IMR-90 (cell line): Measurements from ENCODE around the gene MYCBPAP. TPM values are rescaled to one million over a fixed set of nuclear protein-coding genes. Genes with fewer than 3 reads are reported as not detected.

Experiments
- ATAC-seq: fragments of 200-7000 bp; cut with Tn5 transposase; 2 replicates; pipeline ENCODE4 v1.9.1; 2020; ENCODE audit warnings: low read depth, mild to moderate bottlenecking, moderate library complexity
- BruUV-seq: library from RNA; stranded (reverse); fragments of 400-500 nt; replicated peaks from 2 replicates; lab custom pipeline; 2021; lab: Mats Ljungman, UMichigan
- CTCF ChIA-PET: fragments of 300-600 bp; formaldehyde crosslinking; extraction: SDS; loops from one replicate; lab custom pipeline; 2021; ENCODE audit warnings: antibody characterized with exemption; lab: Yijun Ruan, JAX
- POLR2A ChIA-PET: fragments of 300-600 bp; sonication (Branson Sonifier 250); formaldehyde crosslinking; loops from one replicate; lab custom pipeline; 2022; ENCODE audit warnings: antibody characterized with exemption; ENCODE audit not compliant: unreplicated experiment; lab: Charles Lee
- DNase-seq: peaks from one replicate; pipeline ENCODE4 v3.0.0; 2013
- H2AFZ ChIP-seq: replicated peaks from 2 replicates; pipeline ENCODE3; 2013; ENCODE audit warnings: low read length, mild to moderate bottlenecking; ENCODE audit not compliant: poor library complexity
- H2AK5ac ChIP-seq: 2 replicates; pipeline ENCODE4 v1.6.1; 2013; ENCODE audit warnings: low read depth, low read length, inconsistent platforms
- H2AK9ac ChIP-seq: replicated peaks from 2 replicates; pipeline ENCODE3; 2013; ENCODE audit warnings: mild to moderate bottlenecking, low read depth, low read length, moderate library complexity; ENCODE audit not compliant: poor library complexity
- H2BK120ac ChIP-seq: 2 replicates; pipeline ENCODE4 v1.6.1; 2013; ENCODE audit warnings: low read depth, low read length, inconsistent platforms
- H2BK15ac ChIP-seq: 3 replicates; pipeline ENCODE4 v1.6.1; 2013; ENCODE audit warnings: low read depth, low read length, inconsistent platforms
- H2BK20ac ChIP-seq: 2 replicates; pipeline ENCODE4 v1.6.1; 2013; ENCODE audit warnings: low read depth, mild to moderate bottlenecking, inconsistent platforms, low read length, moderate library complexity
- H2BK5ac ChIP-seq: 2 replicates; pipeline ENCODE4 v1.6.1; 2013; ENCODE audit warnings: mild to moderate bottlenecking, low read depth, low read length, inconsistent platforms; ENCODE audit not compliant: poor library complexity, severe bottlenecking
- H3K14ac ChIP-seq: replicated peaks from 2 replicates; pipeline ENCODE4 v1.6.1; 2013; ENCODE audit warnings: low read depth, low read length, inconsistent platforms
- H3K18ac ChIP-seq: 2 replicates; pipeline ENCODE4 v1.6.1; 2013; ENCODE audit warnings: low read depth, low read length, control low read depth
- H3K23ac ChIP-seq: 2 replicates; pipeline ENCODE4 v1.6.1; 2013; ENCODE audit warnings: low read depth, low read length, inconsistent platforms
- H3K27ac ChIP-seq: 2 replicates; pipeline ENCODE4 v1.5.1; 2013; ENCODE audit warnings: mild to moderate bottlenecking, control low read depth, low read length; ENCODE audit not compliant: insufficient read depth
- H3K27me3 ChIP-seq: 2 replicates; pipeline ENCODE4 v1.6.1; 2013; ENCODE audit warnings: low read length; ENCODE audit not compliant: control insufficient read depth, insufficient read depth
- H3K36me3 ChIP-seq: 2 replicates; pipeline ENCODE4 v1.6.1; 2013; ENCODE audit warnings: low read length, mixed read lengths; ENCODE audit not compliant: control insufficient read depth, insufficient read depth
- H3K4ac ChIP-seq: 2 replicates; pipeline ENCODE4 v1.6.1; 2013; ENCODE audit warnings: low read depth, low read length, inconsistent platforms
- H3K4me1 ChIP-seq: 2 replicates; pipeline ENCODE4 v1.6.1; 2013; ENCODE audit warnings: low read length, mixed read lengths; ENCODE audit not compliant: control insufficient read depth, insufficient read depth
- H3K4me2 ChIP-seq: 2 replicates; pipeline ENCODE4 v1.6.1; 2013; ENCODE audit warnings: low read depth, mild to moderate bottlenecking, control low read depth, low read length, moderate library complexity
- H3K4me3 ChIP-seq: 2 replicates; pipeline ENCODE4 v1.5.1; 2013; ENCODE audit warnings: low read depth, mild to moderate bottlenecking, control low read depth, low read length, moderate library complexity; ENCODE audit not compliant: insufficient read depth
- H3K56ac ChIP-seq: 2 replicates; pipeline ENCODE4 v1.6.1; 2013; ENCODE audit warnings: low read length, inconsistent platforms; ENCODE audit not compliant: insufficient read depth; ENCODE audit errors: extremely low read depth
- H3K79me1 ChIP-seq, 2 experiments: 2 replicates each; pipeline ENCODE4 v1.6.1; 2013; ENCODE audit warnings: low read length in 2 of 2, inconsistent platforms in 1 of 2, low read depth in 1 of 2
- H3K9ac ChIP-seq: 2 replicates; pipeline ENCODE4 v1.6.1; 2013; ENCODE audit warnings: low read depth, low read length, control low read depth
- H3K9me1 ChIP-seq: 2 replicates; pipeline ENCODE4 v1.6.1; 2013; ENCODE audit warnings: low read length, inconsistent platforms; ENCODE audit not compliant: insufficient read depth
- H3K9me3 ChIP-seq: 2 replicates; pipeline ENCODE4 v1.6.1; 2013; ENCODE audit warnings: low read length; ENCODE audit not compliant: control insufficient read depth, insufficient read depth
- H4K20me1 ChIP-seq: 2 replicates; pipeline ENCODE4 v1.6.1; 2013; ENCODE audit warnings: low read length, inconsistent platforms; ENCODE audit not compliant: insufficient read depth
- H4K5ac ChIP-seq: 2 replicates; pipeline ENCODE4 v1.6.1; 2013; ENCODE audit warnings: mild to moderate bottlenecking, low read depth, low read length, control low read depth
- H4K8ac ChIP-seq, 2 experiments: 2 replicates each; pipeline ENCODE4 v1.6.1; 2013; ENCODE audit warnings: low read depth in 2 of 2, low read length in 2 of 2, control low read depth in 1 of 2, inconsistent platforms in 1 of 2
- H4K91ac ChIP-seq: 2 replicates; pipeline ENCODE4 v1.6.1; 2013; ENCODE audit warnings: low read depth, low read length, inconsistent platforms; ENCODE audit not compliant: insufficient read depth
- BHLHE40 ChIP-seq: fragments of 150-350 bp; IDR thresholded peaks from 2 replicates; pipeline ENCODE4 v1.6.1; 2016; ENCODE audit warnings: mild to moderate bottlenecking, low read depth, low read length
- CEBPB ChIP-seq: IDR thresholded peaks from 2 replicates; pipeline ENCODE4 v1.6.1; 2012; ENCODE audit warnings: low read depth, low read length, improper control_type of control experiment
- CHD1 ChIP-seq: IDR thresholded peaks from 2 replicates; pipeline ENCODE4 v1.6.1; 2012; ENCODE audit warnings: low read depth, low read length, improper control_type of control experiment
- FOS ChIP-seq: fragments of 150-350 bp; IDR thresholded peaks from 2 replicates; pipeline ENCODE4 v1.6.1; 2016; ENCODE audit warnings: low read depth, low read length
- MAFK ChIP-seq: IDR thresholded peaks from 2 replicates; pipeline ENCODE4 v1.6.1; 2012; ENCODE audit warnings: low read depth, low read length, improper control_type of control experiment
- MAZ ChIP-seq: IDR thresholded peaks from 2 replicates; pipeline ENCODE4 v1.6.1; 2012; ENCODE audit warnings: low read depth, mild to moderate bottlenecking, low read length, improper control_type of control experiment, moderate library complexity, borderline replicate concordance
- MXI1 ChIP-seq: IDR thresholded peaks from 2 replicates; pipeline ENCODE4 v1.6.1; 2012; ENCODE audit warnings: low read depth, mild to moderate bottlenecking, low read length, moderate library complexity, borderline replicate concordance
- NFE2L2 ChIP-seq: fragments of 150-350 bp; IDR thresholded peaks from 2 replicates; pipeline ENCODE4 v1.6.1; 2016; ENCODE audit warnings: low read depth, mild to moderate bottlenecking, low read length
- POLR2A ChIP-seq: IDR thresholded peaks from 2 replicates; pipeline ENCODE4 v1.6.1; 2012; ENCODE audit warnings: mild to moderate bottlenecking, low read depth, low read length
- RAD21 ChIP-seq: IDR thresholded peaks from 2 replicates; pipeline ENCODE4 v1.6.1; 2012; ENCODE audit warnings: low read length, improper control_type of control experiment
- RCOR1 ChIP-seq: IDR thresholded peaks from 2 replicates; pipeline ENCODE4 v1.6.1; 2012; ENCODE audit warnings: mild to moderate bottlenecking, low read length, improper control_type of control experiment; ENCODE audit not compliant: insufficient replicate concordance
- RFX5 ChIP-seq: IDR thresholded peaks from 2 replicates; pipeline ENCODE4 v1.8.0; 2012; ENCODE audit warnings: low read depth, mild to moderate bottlenecking, low read length, moderate library complexity
- SMC3 ChIP-seq: fragments of 150-350 bp; IDR thresholded peaks from 2 replicates; pipeline ENCODE4 v1.6.1; 2016; ENCODE audit warnings: low read depth, mild to moderate bottlenecking, antibody characterized with exemption, low read length, moderate library complexity
- USF2 ChIP-seq: fragments of 150-350 bp; IDR thresholded peaks from 2 replicates; pipeline ENCODE4 v1.6.1; 2017; ENCODE audit warnings: mild to moderate bottlenecking, antibody characterized with exemption, low read length, low read depth
- WGBS, 2 experiments: methylation state at CpG; one replicate each; pipeline versions ENCODE4 v1.1.5 to v1.1.7; 2013; ENCODE audit warnings: missing lambda C conversion rate in 2 of 2; ENCODE audit not compliant: insufficient read length in 1 of 2; ENCODE audit errors: extremely low coverage in 2 of 2; 5-methylcytosine and 5-hydroxymethylcytosine counted together
- dilution Hi-C: fragments of 300-500 bp; cut with HindIII; formaldehyde crosslinking; loops from one replicate; pipeline ENCODE4 v1.14.3; 2018; ENCODE audit warnings: low sequenced_read_pairs; ENCODE audit not compliant: unreplicated experiment
- in situ Hi-C: fragments of 300-500 bp; cut with MboI; formaldehyde crosslinking; loops from 3 replicates; pipeline ENCODE4 v1.14.3; 2019; ENCODE audit warnings: low sequenced_read_pairs, inconsistent platforms, mixed read lengths
- intact Hi-C: fragments of 100-400 bp; cut with micrococcal nuclease; formaldehyde crosslinking; loops from 2 replicates; pipeline ENCODE4 v1.10.0; 2022
- polyA plus RNA-seq, 3 experiments: library from polyadenylated mRNA; depleted of rRNA; stranded (reverse); fragments of >200 nt; gene quantifications; 2 replicates each; pipeline ENCODE4 v1.2.3, GENCODE V29; 2012; ENCODE audit warnings: low replicate concordance in 1 of 3
- total RNA-seq: library from RNA; depleted of rRNA; stranded (reverse); fragments of >200 nt; gene quantifications from 2 replicates; pipeline ENCODE4 v1.2.3, GENCODE V29; 2012
- TF ChIP-seq, protein P1 (sequence below): fragments of 150-350 bp; IDR thresholded peaks from 2 replicates; pipeline ENCODE4 v1.6.1; 2016; ENCODE audit warnings: low read depth, mild to moderate bottlenecking, low read length, moderate library complexity, borderline replicate concordance
- TF ChIP-seq, protein P2 (sequence below): conservative IDR thresholded peaks from 2 replicates; pipeline ENCODE4 v1.5.1; 2012; ENCODE audit warnings: mild to moderate bottlenecking, low read depth, low read length, improper control_type of control experiment

The MYCBPAP gene
- total and polyA plus RNA-seq, 2 of the 4 experiments (the other 2 are of a cell fraction): 0.17 to 0.18 TPM

DNA sequence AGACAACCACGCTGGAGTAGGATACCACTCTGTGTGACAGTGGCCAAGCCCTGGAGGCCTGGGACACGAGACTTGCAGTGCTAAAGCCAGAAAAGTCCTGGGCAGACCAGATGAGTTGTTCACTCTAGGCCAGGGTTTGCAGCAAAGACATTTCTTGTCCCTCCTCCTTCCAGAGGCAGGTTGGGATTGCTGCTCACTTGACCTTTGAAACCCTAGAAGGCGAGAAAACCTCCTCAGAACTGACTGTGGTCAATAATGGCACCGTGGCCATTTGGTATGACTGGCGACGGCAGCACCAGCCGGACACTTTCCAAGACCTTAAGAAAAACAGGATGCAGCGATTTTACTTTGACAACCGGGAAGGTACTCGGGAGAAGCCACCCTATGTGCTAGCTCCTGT is 14.5 kb downstream of the MYCBPAP start:
- no peak for DNase-seq
- Histone ChIP-seq H3K9me3 (no peaks in the 10 kb centered on the region), H3K27me3 (peaks cover 25% of the 10 kb centered on the region), H3K4me3 (no peak overlapping the region), H3K4ac (no peak overlapping the region), H2AK5ac (no peak overlapping the region), H3K18ac (no peak overlapping the region), H3K14ac (no peak overlapping the region), H3K36me3 (no peaks in the 10 kb centered on the region), H4K5ac (no peak overlapping the region), H3K56ac (no peak overlapping the region), H2AFZ (no peak overlapping the region), H3K23ac (no peak overlapping the region), H4K8ac (no peak overlapping the region), H3K79me1 (no peaks in the 10 kb centered on the region), H2BK5ac (no peak overlapping the region), H4K20me1 (no peaks in the 10 kb centered on the region), H2BK120ac (no peak overlapping the region), H3K4me2 (no peak overlapping the region), H4K91ac (no peak overlapping the region), H3K27ac (no peak overlapping the region), H3K9ac (no peak overlapping the region), H2BK20ac (no peak overlapping the region), H3K4me1 (no peaks in the 10 kb centered on the region), H2AK9ac (no peak overlapping the region), H3K9me1 (no peaks in the 10 kb centered on the region), H2BK15ac (no peak overlapping the region)
- POLR2A ChIA-PET: no interaction called here
- TF ChIP-seq MXI1 (no peak), MAZ (no peak), FOS (no peak), POLR2A (no peak), SMC3 (no peak), RCOR1 (no peak), RAD21 (no peak), MAFK (no peak), CHD1 (no peak), USF2 (no peak), CEBPB (no peak), NFE2L2 (no peak), RFX5 (no peak), BHLHE40 (no peak)
- TF ChIP-seq, protein P1, sequence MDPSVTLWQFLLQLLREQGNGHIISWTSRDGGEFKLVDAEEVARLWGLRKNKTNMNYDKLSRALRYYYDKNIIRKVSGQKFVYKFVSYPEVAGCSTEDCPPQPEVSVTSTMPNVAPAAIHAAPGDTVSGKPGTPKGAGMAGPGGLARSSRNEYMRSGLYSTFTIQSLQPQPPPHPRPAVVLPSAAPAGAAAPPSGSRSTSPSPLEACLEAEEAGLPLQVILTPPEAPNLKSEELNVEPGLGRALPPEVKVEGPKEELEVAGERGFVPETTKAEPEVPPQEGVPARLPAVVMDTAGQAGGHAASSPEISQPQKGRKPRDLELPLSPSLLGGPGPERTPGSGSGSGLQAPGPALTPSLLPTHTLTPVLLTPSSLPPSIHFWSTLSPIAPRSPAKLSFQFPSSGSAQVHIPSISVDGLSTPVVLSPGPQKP: no peak
- TF ChIP-seq, protein P2, sequence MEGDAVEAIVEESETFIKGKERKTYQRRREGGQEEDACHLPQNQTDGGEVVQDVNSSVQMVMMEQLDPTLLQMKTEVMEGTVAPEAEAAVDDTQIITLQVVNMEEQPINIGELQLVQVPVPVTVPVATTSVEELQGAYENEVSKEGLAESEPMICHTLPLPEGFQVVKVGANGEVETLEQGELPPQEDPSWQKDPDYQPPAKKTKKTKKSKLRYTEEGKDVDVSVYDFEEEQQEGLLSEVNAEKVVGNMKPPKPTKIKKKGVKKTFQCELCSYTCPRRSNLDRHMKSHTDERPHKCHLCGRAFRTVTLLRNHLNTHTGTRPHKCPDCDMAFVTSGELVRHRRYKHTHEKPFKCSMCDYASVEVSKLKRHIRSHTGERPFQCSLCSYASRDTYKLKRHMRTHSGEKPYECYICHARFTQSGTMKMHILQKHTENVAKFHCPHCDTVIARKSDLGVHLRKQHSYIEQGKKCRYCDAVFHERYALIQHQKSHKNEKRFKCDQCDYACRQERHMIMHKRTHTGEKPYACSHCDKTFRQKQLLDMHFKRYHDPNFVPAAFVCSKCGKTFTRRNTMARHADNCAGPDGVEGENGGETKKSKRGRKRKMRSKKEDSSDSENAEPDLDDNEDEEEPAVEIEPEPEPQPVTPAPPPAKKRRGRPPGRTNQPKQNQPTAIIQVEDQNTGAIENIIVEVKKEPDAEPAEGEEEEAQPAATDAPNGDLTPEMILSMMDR: no peak
- in situ Hi-C loops (no loop called here), dilution Hi-C loops (no loop called here), intact Hi-C loops (no loop called here)
- ATAC-seq: no peak
- CTCF ChIA-PET: no interaction called here
- WGBS, 2 experiments: 92% methylated on average over 5 of the region's 10 CpGs; no CpG with 5 or more reads in 1 of the 2 experiments
- BruUV-seq: no TSS peak
